ENCODE data around the gene POLRMT. TPM values are rescaled to one million over a fixed set of nuclear protein-coding genes. Genes with fewer than 3 reads are reported as not detected.
A peak's percentile ranks its signal among the peaks of the same experiment; 100 is the strongest.
"Not testable (repeated sequence)": the region's sequence is repeated elsewhere in the genome, so short reads cannot be mapped to it uniquely, and the experiment has no call there.

Gene POLRMT
- total RNA-seq, 1 donor from 2014 or later: 58.2 TPM

DNA sequence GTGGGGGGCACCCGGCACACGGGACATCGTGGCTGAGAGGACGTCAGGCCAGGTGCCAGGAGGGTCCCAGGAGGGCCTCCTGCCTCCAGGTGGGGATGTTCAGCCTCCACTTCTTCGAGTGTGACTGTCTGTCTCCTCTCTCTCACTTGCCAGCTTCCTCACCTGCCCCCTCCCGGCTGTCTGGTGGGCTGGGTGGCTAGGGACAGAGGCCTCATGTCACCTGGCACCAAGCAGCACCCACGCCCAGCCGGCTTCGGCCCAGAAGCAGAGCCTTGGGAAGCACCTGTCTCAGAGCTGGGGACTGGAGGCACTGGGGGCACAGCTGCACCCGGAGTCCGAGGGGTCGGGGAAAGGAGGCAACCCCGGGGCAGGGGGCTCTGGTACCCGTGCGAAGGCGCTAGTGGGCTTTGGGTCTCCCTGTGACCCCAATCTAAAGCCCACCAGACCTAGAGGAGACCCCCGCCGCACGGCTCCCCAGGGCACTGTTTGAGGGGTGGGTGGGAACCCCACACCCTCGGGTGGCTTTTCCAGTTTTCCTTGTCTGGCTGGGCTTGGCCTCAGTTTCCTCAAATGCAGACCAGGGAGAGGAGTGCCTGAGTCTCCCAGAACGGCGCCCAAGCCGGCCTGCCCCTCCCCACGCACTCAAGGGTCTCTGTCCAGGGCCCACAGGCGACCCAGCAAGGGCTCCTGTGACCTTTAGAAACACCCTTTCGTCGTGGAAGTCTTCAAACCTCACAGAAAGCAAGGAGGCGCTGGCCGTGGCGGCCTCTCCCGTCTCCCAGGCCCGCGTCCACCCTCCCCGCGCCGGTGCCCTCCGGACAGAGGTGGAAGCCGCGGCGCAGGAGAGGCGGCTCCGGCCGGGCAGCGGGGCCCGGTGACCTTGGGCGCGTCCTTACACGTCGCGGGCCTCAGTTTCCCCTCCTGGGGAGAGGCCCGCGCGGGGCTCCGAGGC, 44.3 kb downstream of the POLRMT start:
- ChIA-PET POLR2A (interaction anchor here (0.7 kb wide), 1 partner anchor 61 kb away, joined by 3 read pairs; no protein-coding TSS in a partner anchor), CTCF (no interaction called here)
- Mint-ChIP-seq H3K27ac (no peak overlapping the region), H3K9me3 (no peaks in the 10 kb centered on the region), H3K4me3 (peak overlapping the region; percentile 44), H3K4me1 (peaks cover 11% of the 10 kb centered on the region), H3K36me3 (ENCODE audit: low read depth) (no peaks in the 10 kb centered on the region), H3K27me3 (peaks cover 14% of the 10 kb centered on the region)
- TF ChIP-seq, protein P1, sequence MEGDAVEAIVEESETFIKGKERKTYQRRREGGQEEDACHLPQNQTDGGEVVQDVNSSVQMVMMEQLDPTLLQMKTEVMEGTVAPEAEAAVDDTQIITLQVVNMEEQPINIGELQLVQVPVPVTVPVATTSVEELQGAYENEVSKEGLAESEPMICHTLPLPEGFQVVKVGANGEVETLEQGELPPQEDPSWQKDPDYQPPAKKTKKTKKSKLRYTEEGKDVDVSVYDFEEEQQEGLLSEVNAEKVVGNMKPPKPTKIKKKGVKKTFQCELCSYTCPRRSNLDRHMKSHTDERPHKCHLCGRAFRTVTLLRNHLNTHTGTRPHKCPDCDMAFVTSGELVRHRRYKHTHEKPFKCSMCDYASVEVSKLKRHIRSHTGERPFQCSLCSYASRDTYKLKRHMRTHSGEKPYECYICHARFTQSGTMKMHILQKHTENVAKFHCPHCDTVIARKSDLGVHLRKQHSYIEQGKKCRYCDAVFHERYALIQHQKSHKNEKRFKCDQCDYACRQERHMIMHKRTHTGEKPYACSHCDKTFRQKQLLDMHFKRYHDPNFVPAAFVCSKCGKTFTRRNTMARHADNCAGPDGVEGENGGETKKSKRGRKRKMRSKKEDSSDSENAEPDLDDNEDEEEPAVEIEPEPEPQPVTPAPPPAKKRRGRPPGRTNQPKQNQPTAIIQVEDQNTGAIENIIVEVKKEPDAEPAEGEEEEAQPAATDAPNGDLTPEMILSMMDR (IDR thresholded peaks at IDR 0.05): no peak
- intact Hi-C loops (cut with micrococcal nuclease): loop anchor here (1.0 to 2.0 kb wide), 2 partner anchors 44 to 145 kb away; partner anchors contain the start of gene POLRMT
- ATAC-seq (ENCODE audit: low read depth): no peak
- DNase-seq: peak; percentile 42

GRCh38 chr19:588093-588740, 45.1 kb downstream of the POLRMT start:
- DNase-seq (peak; percentile 38), ATAC-seq (ENCODE audit: low read depth) (peak; percentile 41)
- Mint-ChIP-seq H3K9me3 (no peaks in the 10 kb centered on the region), H3K4me1 (peaks cover 8% of the 10 kb centered on the region), H3K27me3 (peaks cover 8% of the 10 kb centered on the region), H3K36me3 (ENCODE audit: low read depth) (peaks cover 3% of the 10 kb centered on the region), H3K4me3 (no peak overlapping the region), H3K27ac (no peak overlapping the region)
- TF ChIP-seq, protein P1 (IDR thresholded peaks at IDR 0.05): no peak
- ChIA-PET CTCF (no interaction called here), POLR2A (interaction anchor here (0.7 kb wide), 1 partner anchor 60 kb away, joined by 3 read pairs; no protein-coding TSS in a partner anchor)
- intact Hi-C loops (cut with micrococcal nuclease): loop anchor here (1.0 to 2.0 kb wide), 2 partner anchors 45 to 146 kb away; partner anchors contain the start of gene POLRMT

GRCh38 chr19:585551-586110, 47.7 kb downstream of the POLRMT start:
- DNase-seq: no peak
- Mint-ChIP-seq H3K9me3 (no peaks in the 10 kb centered on the region), H3K4me3 (no peak overlapping the region), H3K36me3 (ENCODE audit: low read depth) (peaks cover 10% of the 10 kb centered on the region), H3K27ac (no peak overlapping the region), H3K4me1 (peaks cover 8% of the 10 kb centered on the region), H3K27me3 (peaks cover 4% of the 10 kb centered on the region)
- ChIA-PET CTCF (interaction anchor here (3.2 kb wide), 1 partner anchor 149 kb away, joined by 22 read pairs; no protein-coding TSS in a partner anchor), POLR2A (interaction anchor here (1.2 kb wide), 1 partner anchor 13 kb away, joined by 3 read pairs; the partner anchor contains the start of gene BSG)
- ATAC-seq (ENCODE audit: low read depth): no peak
- TF ChIP-seq, protein P1 (IDR thresholded peaks at IDR 0.05): no peak
- intact Hi-C loops (cut with micrococcal nuclease): loop anchor here (2.0 kb wide), 1 partner anchor 75 kb away; no protein-coding TSS in a partner anchor

DNA sequence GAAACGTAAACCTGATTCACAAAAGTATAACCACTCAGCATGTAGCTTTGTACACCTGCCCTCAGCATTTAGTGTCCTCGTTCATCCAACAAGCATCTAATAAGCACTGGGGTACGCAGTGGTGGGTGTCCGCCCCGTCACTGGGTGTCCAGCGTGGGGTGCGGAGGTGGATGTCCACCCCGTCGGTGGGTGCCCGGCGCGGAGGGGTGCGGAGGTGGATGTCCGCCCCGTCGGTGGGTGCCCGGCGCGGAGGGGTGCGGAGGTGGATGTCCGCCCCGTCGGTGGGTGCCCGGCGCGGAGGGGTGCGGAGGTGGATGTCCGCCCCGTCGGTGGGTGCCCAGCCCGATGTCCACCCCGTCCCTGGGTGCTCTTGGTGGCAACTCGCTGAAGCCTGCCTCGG, 48.2 kb downstream of the POLRMT start:
- CTCF ChIA-PET: interaction anchor here (1.2 to 3.2 kb wide), 4 partner anchors 44 to 149 kb away, joined by 3 to 22 read pairs (median 4); no protein-coding TSS in a partner anchor
- intact Hi-C loops (cut with micrococcal nuclease): loop anchor here (2.0 kb wide), 1 partner anchor 76 kb away; no protein-coding TSS in a partner anchor
- not testable (repeated sequence) for H3K4me3 Mint-ChIP-seq; ATAC-seq (ENCODE audit: low read depth); DNase-seq; H3K4me1 Mint-ChIP-seq; H3K27ac Mint-ChIP-seq; H3K9me3 Mint-ChIP-seq; H3K27me3 Mint-ChIP-seq
- peaks cover 13% of the 10 kb centered on the region for H3K36me3 Mint-ChIP-seq (ENCODE audit: low read depth)
- POLR2A ChIA-PET: interaction anchor here (1.2 to 1.6 kb wide), 2 partner anchors 12 to 76 kb away, joined by 3 to 8 read pairs; partner anchors contain the start of gene BSG
